HG02610 (cell line): Measurements from ENCODE around the gene SOWAHC.
"Not testable (repeated sequence)": the region's sequence is repeated elsewhere in the genome, so short reads cannot be mapped to it uniquely, and the experiment has no call there.

Experiments used
- ATAC-seq: cut with Tn5 transposase; IDR thresholded peaks from one replicate; pipeline ENCODE4 v1.9.1; 2021; ENCODE audit warnings: mild to moderate bottlenecking, moderate library complexity; ENCODE audit not compliant: unreplicated experiment

Gene SOWAHC

DNA sequence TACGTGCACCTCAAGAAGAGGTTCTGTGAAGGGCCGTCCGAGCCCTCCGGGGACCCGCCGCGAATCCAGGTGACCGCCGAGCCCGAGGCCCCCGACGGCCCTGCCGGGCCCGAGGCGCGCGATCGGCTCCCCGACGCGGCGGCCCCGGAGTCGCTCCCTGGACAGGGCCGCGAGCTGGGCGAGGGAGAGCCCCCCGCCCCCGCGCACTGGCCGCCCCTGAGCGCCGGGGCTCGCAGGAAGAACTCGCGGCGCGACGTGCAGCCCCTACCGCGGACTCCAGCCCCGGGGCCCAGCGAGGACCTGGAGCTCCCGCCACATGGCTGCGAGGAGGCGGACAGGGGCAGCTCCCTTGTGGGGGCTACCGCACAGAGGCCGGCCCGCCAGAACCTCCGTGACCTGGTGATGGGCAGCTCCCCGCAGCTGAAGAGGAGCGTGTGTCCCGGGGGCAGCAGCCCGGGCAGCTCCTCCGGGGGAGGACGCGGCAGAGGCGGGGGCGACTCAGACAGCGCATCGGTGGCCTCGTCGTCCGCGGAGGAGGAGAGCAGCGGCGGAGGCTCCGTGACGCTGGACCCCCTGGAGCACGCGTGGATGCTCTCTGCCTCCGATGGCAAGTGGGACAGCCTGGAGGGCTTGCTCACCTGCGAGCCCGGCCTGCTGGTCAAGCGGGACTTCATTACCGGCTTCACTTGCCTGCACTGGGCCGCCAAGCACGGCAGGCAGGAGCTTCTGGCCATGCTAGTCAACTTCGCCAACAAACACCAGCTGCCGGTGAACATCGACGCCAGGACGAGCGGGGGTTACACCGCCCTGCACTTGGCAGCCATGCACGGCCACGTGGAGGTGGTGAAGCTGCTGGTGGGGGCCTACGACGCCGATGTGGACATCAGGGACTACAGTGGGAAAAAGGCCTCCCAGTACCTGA is 812 bp downstream of the SOWAHC start:
- ATAC-seq: no peak

DNA sequence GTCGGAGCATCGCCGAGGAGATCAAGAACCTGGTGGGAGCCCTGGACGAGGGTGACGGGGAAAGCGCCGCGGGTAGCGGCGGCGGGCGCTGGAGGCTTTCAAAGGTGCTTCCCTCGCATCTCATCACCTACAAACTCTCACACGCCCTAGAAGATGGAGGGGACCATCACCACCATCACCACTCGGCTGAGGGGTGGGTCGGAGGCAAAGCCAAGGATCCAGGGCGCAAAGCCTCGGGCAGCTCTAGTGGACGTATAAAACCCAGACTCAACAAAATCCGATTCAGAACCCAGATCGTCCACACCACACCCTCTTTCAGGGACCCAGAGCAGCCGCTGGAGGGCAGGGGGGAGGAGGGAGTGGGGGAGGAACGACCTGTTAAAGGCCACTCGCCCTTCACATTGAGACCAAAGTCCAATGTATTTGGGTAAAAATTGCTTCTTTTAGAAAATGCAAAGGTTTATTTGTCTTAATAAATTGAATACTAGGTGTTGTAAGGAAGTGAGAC is 1.5 kb downstream of the SOWAHC start:
- no peak for ATAC-seq

DNA sequence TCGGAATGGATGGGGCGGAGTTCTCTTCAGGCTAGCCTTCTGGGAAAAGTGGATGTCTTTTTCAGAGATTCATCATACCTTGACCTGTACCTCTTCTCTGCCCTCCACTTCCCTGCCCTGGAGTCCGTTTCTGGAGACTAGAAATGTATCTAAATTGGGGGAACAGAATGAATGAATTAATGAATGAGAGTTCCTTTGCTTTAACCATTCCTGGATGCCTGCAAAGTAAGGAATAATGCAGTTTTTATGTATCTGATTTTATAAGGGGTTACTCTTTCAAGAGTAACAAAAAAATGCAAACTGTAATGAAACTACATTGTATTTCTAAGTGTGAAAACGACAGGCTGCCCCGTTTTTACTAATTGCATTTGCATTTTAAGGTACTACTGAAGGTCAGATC is 2.0 kb downstream of the SOWAHC start:
- ATAC-seq: no peak

DNA sequence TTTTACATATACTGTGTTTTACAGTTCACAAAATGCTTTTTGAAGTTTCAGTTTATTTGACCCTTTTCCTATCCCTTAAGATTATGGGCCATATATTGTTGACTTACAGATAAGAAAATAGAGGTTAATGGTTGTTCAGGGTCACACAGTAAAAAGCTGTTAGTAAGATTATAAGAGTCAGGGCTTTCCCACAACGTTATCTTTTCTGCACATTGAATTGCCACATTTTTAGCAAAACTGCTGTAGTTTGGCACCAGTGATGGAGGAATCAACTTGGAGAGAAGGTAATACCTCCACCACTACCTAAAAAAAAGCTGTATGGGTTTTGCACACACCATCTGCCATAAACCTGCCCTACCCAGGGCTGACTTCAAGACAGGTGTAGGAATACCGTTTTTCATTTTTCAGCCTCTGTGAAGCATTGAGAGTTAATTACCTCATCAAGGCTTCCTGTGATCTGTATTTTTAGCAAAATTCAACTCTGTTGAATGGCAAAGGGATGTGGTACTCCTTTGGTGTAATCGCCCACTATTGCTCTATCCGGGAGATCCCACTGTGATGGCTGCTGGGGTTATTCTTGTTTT is 5.0 kb downstream of the SOWAHC start:
- ATAC-seq: no peak

DNA sequence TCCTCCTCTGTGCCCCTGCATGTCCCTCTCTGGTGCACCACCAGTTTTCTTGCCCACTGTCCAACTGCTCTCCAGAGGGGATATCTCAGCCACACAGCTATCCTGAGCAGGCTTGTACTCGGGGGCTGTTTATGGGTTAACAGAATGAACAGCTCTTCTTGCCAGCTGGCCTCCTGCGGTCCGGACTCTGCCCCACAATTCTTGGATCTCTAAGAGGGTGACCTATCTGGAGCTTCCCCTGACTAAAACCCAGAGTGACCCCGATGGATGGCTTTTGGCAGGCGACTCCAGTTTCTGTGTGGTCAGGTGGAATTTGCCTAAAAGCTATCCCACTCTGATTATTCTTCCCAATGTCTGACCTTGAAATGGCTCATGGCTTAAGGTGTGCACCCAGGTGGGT is 9.1 kb downstream of the SOWAHC start:
- no peak for ATAC-seq

DNA sequence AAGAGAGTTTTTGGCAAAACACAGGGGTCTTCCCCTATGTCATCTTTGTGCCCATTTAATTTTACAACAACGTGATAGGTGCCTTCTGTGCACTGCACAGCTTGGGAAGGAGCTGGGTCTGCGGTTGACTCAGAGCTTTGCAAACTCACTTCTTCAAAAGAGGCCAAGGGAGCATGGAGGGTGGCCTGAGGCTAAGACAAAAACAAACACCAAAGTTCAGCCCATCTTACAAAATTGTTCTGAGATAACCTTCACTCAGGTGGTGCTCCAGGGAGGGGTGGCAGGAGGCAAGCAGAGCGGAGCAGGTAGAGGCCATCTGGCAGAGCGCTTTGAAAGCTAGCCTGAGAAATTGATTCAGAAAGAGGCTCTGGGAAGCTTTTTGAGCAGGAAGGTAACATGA is 9.8 kb downstream of the SOWAHC start:
- no peak for ATAC-seq

DNA sequence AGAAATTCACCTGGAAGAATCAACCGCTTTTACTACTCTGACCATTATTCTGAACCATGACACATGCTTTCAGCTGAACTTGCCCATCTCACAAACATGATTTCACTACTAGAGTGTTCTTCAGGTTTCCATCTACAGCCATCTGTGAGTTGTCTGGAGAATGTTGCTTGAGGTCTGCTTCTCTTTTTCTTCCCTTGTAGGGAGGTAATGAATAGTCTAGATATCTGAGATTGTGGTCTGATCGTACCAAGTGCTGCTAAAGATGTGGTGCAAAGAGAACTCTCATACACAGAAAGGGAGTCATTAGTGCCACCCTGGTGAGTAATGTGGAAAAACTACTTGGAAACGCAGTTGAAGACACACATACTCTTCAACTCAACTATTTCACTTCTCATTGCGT is 10.2 kb downstream of the SOWAHC start:
- ATAC-seq: no peak

DNA sequence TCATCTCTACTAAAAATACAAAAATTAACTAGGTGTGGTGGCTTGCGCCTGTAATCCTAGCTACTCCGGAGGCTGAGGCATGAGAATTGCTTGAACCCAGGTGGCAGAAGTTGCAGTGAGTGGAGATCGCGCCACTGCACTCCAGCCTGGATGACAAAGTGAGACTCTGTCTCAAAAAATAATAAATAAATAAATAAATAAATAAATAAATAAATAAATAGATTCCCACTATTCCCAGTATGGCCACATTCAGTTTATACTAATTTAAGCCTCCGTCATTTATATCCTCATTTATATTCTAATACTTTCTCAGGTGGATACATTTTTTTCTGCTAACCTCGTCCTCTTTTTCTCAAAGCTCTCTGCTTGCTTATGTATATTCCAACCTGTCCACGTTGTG is 14.2 kb downstream of the SOWAHC start:
- not testable (repeated sequence) for ATAC-seq

DNA sequence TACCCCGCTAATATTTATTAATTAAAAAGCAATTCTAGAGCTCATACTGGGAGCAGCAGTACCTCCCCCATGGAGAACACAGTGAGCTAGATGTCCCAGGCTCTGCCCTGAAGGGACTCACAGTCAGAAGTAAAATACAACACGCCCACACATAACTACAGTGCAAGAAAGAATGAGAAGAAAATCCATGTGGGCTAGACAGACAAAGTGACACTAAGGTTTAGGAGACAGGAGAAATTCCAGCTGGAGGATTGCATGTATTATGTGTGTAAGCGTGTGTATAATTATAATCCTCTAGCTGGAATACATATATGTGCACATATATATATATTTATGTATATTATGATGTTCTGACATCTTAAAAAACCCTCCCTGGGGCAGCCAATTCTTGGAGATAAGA is 15.7 kb downstream of the SOWAHC start:
- ATAC-seq: no peak

DNA sequence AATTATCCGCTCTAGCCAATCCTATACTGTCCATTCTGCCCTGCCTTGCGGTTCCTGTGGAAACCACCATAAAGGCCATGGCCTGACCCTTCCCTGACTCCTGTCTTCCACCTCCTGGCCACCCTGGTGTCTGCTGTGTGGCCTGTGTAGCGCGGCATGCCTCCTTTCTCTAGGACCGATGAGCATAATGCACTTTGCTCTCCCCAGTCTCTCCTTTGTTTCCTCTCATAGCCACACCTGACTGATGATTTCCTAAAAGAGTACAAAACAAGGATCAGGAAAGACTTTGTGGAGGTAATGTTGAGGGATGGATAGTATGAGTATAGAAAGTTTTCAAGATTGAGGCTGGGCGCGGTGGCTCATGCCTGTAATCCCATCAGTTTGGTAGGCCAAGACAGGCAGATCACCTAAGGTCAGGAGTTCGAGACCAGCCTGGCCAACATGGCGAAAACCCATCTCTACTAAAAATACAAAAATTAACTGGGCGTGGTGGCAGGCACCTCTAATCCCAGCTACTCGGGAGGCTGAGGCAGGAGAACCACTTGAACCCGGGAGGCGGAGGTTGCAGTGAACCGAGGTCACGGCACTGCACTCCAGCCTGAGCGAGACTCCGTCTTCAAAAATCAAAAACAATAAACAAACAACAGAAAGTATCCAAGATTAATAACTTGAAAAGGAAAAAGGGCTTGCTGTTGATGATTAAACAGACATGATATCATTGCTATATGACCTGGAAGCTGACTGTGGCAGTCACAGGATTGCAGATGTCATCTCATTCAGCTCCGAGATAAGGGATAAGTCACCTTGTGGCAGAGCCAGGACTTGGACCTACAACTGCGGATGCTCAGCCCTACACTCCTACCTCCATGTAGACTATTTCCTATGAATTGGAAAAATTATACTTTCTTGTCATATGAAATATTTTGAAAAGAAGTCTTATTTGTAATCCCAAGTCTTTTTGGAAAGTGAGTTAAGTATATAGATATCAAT is 16.6 kb downstream of the SOWAHC start:
- no peak for ATAC-seq

DNA sequence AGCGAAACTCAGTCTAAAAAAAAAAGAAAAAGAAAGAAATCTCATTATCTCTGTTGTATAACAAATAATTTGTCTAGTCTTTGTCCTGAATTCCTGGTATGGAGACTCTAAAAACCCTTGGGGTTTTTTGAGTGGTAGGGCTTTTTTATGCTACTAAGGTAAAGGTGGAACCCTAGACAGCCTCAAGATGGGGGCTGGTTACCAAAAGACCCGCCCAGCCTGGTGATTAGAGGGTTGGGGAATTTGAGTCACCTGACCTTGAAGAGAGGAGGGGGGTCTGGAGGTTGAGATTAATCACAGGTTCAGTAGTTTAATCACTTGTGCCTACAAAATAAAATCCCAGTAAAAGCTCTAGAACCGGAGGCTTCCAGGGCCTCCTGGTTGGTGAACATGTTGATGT is 17.6 kb downstream of the SOWAHC start:
- no peak for ATAC-seq

DNA sequence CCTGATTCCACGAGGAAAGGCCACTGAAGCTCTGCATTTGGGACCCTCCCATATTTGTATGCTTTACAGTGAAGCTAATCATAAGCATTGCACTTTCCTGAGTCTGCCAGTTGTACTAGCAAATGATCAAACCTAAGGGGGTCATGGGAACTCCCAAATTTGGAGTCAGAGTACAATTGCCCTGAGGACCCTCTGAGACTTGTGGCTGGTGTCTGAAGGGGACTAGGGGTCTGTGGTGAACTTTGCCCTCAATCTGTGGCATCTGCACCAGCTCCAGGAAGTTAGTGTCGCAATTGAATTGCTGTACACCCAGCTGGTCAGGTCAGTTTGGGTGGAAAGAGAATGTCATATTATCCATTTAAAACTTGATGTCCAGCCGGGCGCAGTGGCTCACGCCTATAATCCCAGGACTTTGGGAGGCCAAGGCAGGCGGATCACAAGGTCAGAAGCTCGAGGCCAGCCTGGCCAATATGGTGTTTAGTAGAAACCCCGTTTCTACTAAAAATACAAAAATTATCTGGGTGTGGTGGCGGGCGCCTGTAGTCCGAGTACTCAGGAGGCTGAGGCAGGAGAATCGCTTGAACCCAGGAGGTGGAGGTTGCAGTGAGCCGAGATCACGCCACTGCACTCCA is 18.1 kb downstream of the SOWAHC start:
- no peak for ATAC-seq

DNA sequence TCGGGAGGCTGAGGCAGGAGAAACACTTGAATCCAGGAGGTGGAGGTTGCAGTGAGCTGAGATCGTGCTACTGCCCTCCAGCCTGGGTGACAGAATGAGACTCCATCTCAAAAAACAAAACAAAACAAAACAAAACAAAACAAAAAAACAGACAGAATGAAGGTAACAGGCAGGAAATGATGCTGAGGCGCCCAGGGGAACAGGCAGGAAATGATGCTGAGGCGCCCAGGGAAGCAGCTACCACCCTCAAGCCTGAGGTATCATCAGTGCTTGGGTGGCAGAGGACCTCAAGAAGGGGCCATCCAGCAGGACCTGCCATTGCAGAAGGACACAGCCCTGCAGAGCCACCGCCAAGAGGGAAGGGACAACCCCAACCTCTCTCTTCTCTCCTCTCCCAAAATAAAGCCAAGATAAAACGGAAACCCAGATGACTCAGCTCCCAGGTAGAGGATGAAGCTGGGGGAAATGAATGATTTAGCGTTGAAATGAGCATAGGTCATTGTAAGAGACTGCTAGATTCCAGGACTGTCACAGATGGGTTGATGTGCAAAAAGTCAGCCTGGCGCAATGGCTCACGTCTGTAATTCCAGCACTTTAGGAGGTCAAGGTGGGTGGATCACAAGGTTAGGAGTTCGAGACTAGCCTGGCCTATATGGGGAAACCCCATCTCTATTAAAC is 19.3 kb downstream of the SOWAHC start:
- ATAC-seq: no peak

DNA sequence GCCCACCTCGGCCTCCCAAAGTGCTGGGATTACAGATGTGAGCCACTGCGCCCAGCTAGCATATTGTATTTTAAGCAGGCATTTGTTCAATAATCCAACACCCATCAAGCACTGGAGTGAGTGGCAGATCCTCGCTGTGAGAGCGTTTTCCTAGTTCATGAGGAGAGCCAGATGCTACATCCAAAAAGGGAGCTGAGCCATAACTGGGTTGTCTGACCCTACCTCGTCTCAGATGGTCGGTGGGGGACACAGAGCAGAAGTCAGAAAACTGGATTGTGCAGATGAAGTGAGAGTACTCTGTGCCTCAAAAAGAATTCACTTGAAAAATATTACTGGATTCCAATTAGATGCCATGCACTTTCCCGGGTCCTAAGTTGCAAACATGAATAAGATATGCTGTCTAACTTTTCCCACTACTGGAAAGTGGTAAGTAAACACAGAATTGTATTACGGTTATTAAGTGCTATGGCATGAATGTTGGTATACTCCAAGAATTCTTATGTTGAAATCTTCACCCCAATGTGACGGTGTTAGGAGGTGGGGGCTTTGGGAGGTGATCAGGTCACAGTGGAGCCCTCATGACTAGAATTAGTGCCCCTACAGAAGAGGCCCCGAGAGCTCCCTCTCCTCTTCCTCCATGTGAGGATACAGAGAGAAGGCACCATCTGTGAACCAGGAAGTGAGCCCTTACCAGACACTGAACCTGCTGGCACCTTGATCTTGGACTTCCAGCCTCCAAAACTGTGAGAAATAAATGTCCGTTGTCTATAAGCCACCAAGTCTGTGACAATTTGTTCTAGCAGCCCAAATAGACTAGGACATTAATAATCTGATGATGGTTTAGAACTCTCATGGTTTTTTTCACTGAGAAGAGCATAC is 21.5 kb downstream of the SOWAHC start:
- no peak for ATAC-seq

DNA sequence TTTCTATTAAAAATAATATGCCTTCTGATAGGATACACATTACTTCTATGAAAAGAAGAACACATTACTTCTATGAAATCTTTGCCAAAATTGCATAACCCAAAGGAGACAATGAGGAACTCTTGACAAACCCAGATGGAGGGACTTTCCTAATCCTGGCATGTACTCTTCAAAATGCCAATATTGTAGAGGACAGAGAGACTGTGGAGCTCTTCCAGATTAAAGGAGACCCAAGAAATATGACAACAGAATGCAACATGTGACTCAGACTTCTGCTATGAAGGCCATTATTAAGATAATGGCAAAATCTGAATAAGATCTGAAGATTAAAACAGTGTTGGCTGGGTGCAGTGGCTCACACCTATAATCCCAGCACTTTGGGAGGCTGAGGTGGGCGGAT is 22.2 kb downstream of the SOWAHC start:
- ATAC-seq: no peak

DNA sequence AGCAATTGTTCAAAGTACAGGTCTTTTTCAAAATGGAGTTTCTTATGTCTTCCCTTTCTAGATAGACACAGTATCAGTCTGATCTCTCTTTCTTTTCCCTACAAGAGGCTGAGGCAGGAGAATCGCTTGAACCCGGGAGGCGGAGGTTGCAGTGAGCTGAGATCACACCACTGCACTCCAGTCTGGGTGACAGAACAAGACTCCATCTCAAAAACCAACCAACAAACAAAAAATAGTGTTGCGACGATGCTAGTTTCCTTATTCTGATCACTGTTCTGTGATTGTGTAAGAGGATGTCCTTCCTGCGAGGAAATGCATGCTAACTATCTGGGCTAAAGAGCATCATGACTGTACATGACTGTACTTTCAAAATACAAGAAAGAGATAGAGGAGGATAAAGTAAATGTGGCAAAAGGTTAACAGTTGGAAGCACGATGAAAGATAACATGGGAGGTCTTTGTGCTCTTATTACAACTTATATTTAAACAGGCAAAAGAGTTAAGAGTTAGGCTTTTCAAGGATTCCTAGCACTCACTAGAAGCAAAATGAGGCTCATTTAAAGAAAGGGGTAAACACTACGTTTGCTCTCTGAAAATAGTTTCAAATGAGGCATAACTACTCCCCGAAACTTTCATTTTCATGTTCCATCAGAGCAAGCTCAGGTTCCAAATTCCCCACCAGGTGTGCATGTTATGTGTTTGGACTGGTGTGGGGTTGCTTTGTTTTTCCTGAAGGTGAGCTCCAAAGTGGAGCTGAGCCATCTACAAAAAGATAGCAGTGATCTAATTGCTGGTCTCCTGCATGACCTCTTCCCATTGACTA is 23.8 kb downstream of the SOWAHC start:
- ATAC-seq: peak; percentile 75

DNA sequence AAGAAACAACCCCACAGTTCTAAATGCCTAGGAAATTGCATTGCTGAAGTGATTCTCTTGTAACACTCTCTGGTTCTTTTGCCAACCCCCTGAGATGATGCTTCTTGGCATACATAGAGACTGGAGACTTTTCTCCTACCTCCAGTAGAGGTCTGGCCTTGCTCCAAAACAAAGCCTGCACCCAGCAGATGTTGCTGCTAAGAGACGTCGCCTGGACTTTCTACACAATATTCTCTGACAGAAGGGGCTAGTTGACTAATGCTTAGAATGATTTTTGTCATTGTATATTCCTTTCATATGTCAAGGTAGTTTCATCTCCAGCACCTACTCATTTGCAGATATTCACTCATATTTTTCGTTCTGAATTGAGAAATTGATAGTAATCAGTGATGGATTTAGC is 24.6 kb downstream of the SOWAHC start:
- ATAC-seq: no peak

DNA sequence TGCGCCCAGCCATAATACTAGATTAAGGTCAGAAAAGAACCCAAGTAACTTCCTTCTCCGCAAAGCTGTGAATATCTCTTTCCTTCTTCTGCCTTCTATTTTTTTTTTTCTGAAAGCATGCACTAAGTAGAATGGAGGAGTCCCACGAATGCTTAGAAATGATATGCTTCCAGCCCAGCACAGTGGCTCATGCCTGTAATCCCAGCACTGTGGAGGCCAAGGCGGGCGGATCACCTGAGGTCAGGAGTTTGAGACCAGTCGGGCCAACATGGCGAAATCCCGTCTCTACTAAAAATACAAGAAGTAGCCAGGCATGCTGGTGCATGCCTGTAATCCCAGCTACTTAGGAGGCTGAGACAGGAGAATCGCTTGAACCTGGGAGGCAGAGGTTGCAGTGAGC is 25.8 kb downstream of the SOWAHC start:
- not testable (repeated sequence) for ATAC-seq
